HTR-8/SVneo (cell line): ENCODE measurements around the gene DNAJB13.

ENCODE experiments used
- DNase-seq: peaks from one replicate; pipeline ENCODE4 v3.0.0; 2011; ENCODE audit warnings: low spot score, mixed read lengths; ENCODE audit not compliant: insufficient read length
- FAIRE-seq: peaks from 2 replicates; lab custom pipeline; 2011; peaks lifted over from hg19 to GRCh38; lab: Jason Lieb, UNC

Gene DNAJB13

DNA sequence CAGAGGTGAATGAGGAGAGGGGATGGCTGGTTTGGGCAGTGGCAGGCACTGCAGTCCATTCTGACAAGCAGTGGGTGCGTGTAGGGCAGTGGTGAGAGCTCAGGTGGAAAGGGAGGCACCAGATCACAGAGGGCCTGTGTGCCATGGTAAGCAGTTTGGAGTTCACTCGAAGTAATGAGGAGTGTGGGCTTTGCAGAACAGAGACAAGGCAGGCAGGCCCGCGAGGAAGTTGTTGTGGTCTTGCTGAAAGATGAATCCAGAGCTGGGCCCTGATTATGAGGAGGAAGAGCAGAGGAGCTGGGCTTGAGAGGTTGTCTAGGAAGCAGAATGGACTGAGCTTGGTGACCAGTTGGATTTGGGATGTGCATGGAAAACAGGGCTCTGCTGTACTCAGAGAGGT lies 1.6 kb upstream of the DNAJB13 start:
- DNase-seq = no peak
- no peak for FAIRE-seq

DNA sequence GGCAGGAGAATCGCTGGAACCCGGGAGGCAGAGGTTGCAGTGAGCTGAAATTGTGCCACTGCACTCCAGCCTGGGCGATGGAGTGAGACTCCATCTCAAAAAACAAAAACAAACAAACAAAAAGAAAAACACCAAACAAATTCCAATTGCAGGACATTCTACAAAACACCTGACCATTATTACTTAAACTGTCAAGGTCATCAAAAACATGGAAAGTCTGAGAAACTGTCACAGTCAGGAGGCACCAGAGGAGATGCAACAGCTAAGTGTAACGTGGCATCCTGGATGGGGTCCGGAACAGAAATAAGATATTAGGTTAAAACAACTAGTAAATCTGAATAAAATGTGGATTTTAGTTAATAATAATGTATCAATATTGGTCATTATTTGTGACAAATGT lies 914 bp upstream of the DNAJB13 start:
- no peak for DNase-seq
- no peak for FAIRE-seq

GRCh38 chr11:73951797-73952196 lies 971 bp downstream of the DNAJB13 start:
- no peak for FAIRE-seq
- no peak for DNase-seq

GRCh38 chr11:73956876-73957653 lies 6.2 kb downstream of the DNAJB13 start:
- no peak for FAIRE-seq
- DNase-seq = no peak

DNA sequence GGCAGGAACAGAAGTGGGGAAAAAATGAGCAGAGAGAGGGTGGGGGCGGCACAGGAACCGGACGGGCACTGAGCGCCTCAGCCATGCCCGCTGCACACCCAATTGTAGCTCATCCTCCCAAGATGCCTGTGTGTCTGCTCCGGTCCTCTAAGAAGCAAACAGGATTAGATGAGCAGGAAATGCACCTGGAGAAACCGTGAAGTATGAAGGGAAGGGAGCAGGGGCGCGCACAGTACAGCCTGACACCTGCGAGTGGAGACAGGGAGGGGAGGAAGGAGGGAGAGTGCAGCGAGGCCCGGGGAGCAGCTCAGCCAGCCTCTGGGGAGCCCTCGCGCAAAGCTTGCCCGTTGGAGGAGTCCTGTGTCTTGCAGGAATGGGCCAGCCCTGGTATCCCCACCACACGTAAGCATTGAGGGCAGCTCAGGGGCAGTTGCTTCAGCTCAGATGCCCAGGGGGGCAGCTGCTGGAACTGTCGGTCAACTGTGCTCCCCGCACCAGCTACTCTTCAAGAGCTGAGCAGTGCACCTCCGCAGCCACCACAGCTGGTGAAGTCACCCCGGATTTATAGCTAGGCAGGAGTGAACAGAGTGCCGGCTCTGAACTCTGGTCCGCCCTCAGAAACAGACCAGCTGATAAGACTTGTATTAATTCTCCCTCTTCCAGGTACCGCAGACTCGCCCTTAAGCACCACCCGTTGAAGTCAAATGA lies 7.0 kb downstream of the DNAJB13 start:
- no peak for FAIRE-seq
- DNase-seq = no peak

GRCh38 chr11:73958521-73959141 lies 7.8 kb downstream of the DNAJB13 start:
- no peak for FAIRE-seq
- no peak for DNase-seq

DNA sequence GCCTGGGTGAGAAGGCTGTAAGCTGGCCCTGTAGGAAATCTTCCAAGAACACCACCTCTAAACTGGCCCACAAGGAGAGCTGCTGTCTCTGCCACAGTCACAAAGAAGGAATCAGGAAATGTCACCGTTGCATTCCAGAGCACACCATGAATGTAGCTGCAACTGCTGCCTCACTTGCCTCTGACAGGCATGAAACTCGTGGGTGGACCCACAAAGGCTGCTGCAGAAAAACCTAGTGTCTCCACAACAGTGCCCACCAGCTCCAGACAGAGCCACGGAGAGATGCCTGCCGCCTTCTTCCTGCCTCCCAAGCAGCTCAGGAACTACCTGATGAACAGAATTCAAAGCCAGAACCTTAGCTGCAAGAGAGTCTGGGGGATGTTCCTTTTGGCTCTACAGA lies 10.5 kb downstream of the DNAJB13 start:
- no peak for DNase-seq
- peak; percentile 67 for FAIRE-seq

DNA sequence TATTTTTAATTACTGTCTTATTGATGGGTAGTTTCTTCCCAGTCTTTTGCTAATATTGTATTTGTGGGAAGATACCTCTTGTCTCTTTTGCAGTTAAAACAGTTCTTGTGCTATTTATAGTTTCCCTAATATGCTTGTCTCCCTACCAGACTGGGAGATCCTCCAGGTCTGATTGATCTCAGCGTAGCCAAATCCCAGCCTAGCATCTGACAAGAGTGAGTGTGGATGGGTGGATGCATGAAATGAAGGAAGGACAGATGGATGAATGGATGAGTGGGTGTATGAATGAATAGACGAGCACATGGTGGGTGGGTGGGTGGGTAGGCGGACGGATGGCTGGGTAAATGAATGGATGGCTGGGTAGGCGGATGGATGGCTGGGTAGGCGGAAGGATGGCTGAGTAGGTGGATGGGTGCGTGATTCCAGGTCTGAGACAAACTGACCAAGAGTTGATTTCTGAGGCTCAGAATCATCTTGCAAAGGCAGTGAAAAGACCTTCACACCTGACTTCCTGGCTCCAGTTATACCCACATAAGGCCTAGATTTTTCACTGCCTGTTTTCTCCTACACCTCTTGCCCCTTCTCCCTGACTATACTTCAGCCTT lies 11.4 kb downstream of the DNAJB13 start:
- FAIRE-seq (peak; percentile 57), DNase-seq (no peak)

DNA sequence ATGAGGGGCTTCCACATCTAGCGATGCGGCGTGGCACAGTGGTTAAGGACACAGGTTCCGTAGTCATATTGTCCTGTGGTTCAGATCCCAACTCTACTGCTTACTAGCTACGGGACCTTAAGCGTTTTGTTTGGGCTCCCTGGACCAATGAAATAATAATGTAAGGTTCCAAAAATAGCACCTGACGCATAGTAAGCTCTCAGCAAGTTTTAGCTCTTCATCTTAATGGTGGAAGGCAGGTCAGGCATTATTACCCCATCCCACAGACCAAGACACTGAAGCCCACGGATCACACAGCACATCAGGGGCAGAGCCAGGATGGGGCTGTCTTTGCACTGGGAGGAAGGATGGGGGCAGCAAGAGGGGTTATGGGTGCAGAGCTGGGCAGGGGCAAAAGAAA lies 13.0 kb downstream of the DNAJB13 start:
- peak; percentile 69 for FAIRE-seq
- no peak for DNase-seq

DNA sequence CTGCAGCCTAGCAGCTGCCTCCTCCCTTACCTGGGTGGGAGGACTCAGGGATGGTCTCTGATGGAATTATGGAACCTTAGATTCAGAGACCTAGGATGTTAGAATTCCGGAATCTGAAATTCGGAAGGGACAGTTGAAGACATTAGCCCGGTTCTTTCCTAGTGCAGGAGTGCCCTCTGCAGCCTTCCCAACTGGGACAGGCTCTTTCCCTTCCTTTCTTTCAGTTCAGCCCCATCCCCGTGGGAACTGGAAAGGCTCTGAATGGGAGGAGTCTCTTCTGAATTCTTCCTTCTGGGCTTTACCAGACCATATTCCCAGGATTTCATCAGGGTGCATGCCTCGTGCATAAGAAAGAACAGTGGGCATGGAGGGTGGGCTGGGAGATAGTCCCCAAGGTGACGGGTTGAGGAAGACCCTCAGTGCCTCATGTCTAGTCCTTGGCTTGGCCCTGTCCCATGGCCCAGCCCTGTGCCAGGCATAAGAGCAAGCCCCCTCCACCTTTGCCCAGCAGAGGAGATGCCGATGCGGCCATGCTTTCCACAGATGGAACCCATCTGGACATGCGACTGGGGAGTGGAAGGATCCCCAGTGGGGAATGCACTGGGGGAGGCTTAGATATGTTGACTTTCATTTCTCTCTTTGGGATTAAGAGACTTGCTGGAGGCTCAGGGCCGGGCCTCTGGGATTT lies 14.4 kb downstream of the DNAJB13 start:
- no peak for FAIRE-seq

DNA sequence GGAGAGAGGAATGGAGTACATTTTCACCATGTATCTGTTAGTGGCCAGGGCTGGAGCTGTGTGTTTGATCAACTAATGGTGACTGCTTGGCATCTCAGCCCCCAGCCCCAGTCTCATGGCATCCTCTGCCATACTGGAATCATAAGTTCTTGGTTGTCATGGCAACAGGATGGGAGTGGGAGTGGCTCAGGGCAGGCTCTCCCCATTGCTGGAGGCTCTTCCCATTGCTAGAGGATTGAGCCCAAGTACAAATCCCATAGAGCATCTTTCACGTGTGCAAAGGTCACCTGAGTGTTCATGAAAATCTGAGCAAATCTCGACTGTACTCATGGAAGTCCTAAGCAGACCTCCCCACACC lies 14.9 kb downstream of the DNAJB13 start:
- no peak for FAIRE-seq
- no peak for DNase-seq

More for the DNA sequence above, 14.4 kb downstream of the DNAJB13 start:
- no peak for DNase-seq

DNA sequence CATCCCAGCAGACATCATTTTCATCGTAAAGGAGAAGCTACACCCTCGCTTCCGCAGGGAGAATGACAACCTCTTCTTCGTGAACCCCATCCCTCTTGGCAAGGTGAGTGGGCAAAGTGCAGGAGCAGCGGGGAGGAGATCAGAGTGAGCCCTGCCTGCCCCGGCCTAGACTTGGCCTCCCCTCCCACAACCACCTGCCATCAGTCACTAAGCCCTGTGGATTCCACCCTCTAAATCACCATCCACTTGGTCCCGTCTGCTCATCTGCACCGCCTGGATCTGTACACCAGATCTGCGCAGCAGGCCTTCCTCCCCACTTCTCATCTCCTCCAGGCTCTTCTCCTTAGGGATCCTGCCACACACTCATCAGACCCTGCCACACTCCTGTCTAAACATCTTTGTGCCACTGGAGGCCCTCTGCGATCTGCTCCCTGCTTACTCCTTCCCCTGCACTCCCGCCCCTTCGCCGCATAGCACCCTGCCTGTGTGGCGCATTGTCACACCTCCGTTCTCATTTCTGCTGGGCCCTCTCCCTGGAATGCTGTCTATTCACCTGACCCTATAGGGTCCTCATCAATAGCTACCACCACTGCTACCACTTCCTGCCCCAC lies 17.6 kb downstream of the DNAJB13 start:
- DNase-seq = no peak
- FAIRE-seq = no peak

DNA sequence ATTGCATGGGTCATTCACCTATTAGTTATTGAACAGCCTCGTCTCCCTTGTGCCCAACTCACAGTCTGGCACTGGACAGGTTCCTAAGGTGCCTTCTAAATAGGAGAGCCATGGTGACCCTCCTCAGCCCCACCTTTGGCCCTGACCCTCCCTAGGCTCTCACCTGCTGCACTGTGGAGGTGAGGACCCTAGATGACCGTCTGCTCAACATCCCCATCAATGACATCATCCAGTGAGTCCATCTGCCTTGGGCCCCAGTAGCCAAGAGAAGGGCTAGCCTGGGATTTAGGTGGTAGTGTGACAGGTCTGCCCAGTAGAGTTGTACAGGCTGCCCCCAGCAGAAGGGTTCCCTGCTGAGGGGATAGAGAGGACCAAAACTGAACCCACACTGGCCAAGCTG lies 18.3 kb downstream of the DNAJB13 start:
- FAIRE-seq = no peak

GRCh38 chr11:73969991-73970800 lies 19.4 kb downstream of the DNAJB13 start:
- FAIRE-seq (no peak), DNase-seq (no peak)

More for the DNA sequence above, 18.3 kb downstream of the DNAJB13 start:
- no peak for DNase-seq

- FAIRE-seq (no peak), DNase-seq (no peak)
Observed at GRCh38 chr11:73971175-73971719, 20.4 kb downstream of the DNAJB13 start.

- FAIRE-seq (no peak), DNase-seq (no peak)
Observed at GRCh38 chr11:73972187-73972586, 21.4 kb downstream of the DNAJB13 start.

DNA sequence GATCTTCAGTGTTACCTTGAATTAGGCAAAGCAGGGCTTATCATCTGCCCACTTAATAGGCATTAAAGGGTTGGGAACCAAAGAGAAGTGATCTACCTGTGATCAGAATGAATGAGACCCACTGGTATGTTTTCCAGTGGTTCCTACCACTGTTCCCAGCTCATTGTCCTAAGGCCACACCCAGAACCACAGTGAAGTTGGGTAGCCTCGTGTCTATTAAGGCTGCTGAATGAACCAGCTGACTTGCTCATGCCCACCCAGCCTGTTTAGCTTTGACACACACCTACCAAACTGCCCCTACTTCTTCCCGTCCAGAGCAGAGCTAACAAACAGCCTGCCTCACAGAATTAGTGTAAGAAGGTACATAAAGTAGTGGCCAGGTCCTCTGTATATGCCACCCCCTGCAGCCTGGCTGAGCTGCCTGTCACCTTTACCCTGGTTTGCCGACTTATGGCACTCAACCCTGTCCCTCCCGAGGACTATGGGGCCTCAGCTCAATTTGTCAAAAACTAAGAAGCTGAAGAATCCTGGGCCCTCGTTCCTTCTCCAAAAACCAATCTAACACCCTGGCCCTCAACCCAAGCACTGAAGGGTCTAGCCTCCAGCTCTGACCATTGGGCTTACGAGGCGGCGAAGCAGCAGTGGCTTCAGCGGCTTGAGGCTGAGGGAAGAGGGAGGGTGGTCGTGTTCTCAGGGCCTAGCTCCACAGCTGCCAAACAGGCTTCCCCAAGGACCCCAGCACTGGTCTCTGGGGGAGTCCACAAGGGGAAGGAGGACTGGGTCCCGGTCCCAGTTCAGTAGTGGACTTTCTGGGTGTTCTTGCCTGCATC lies 22.0 kb downstream of the DNAJB13 start:
- FAIRE-seq (no peak), DNase-seq (no peak)
